Transverse colon (tissue), 4 donors: ENCODE results near the gene C19orf44.

Experiments used
- POLR2A ChIP-seq: fragments of 450-650 bp; IDR thresholded peaks from one replicate; pipeline ENCODE4 v1.6.1; 2016; ENCODE audit warnings: antibody characterized with exemption, mild to moderate bottlenecking, moderate library complexity
- POLR2AphosphoS5 ChIP-seq, 3 donors: sonication (generic); formaldehyde crosslinking; IDR thresholded peaks; one replicate each; pipeline ENCODE4 v1.6.1; 2016; ENCODE audit warnings: antibody characterized with exemption in 3 of 3
- TF ChIP-seq, protein P1 (sequence below), 5 experiments: fragments of 200-600 bp in 3 of 5; fragments of 450-650 bp in 2 of 5; sonication (generic) in 3 of 5; IDR thresholded peaks; 1 replicate in 2 of 5; 2 replicates in 3 of 5; pipeline ENCODE4 v1.5.1; 2016 to 2017; ENCODE audit warnings: antibody characterized with exemption in 5 of 5, inconsistent platforms in 3 of 5, mild to moderate bottlenecking in 2 of 5, moderate library complexity in 1 of 5

DNA sequence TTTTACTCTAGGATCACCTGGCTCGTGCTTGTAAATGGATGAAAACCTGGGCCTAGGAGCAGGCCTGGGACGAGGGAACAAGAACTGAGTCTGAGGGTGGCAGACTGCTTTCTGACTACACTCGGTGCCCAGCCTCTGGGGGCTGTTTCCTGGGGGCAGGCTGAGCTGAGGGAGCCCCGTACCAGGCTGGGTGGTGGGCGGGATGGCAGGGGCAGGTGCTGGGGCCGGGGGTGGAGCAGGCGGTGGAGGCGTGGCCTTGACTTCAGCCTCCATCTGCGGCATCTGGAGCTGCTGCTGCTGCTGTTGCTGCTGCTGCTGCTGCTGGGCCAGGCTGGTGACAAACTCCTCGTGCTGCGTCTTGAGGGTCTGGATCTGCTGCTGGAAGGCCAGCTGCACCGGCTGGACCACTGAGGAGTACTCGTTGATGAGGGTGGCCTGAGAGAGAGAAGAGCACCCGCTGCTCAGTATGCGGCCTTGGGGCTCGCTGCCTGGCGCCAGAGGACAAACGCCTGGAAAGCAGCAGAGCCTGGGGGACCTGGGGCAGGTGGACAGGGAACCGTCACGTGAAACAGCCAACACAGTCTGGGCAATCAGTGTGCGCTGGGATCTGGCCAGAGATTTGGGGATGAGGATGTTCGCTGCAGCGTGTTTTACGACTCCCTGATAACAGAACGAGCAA lies 33.4 kb downstream of the C19orf44 start:
- TF ChIP-seq, protein P1, sequence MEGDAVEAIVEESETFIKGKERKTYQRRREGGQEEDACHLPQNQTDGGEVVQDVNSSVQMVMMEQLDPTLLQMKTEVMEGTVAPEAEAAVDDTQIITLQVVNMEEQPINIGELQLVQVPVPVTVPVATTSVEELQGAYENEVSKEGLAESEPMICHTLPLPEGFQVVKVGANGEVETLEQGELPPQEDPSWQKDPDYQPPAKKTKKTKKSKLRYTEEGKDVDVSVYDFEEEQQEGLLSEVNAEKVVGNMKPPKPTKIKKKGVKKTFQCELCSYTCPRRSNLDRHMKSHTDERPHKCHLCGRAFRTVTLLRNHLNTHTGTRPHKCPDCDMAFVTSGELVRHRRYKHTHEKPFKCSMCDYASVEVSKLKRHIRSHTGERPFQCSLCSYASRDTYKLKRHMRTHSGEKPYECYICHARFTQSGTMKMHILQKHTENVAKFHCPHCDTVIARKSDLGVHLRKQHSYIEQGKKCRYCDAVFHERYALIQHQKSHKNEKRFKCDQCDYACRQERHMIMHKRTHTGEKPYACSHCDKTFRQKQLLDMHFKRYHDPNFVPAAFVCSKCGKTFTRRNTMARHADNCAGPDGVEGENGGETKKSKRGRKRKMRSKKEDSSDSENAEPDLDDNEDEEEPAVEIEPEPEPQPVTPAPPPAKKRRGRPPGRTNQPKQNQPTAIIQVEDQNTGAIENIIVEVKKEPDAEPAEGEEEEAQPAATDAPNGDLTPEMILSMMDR (IDR thresholded peaks at IDR 0.05) = no peak
- TF ChIP-seq POLR2AphosphoS5 (IDR thresholded peaks at IDR 0.05) (no peak), POLR2A (no peak)
